ENCODE data around the gene AMH. TPM values are rescaled to one million over a fixed set of nuclear protein-coding genes. Genes with fewer than 3 reads are reported as not detected.

AMH gene
- total and polyA plus RNA-seq, 2 of the 13 experiments (the other 11 are each of a cell fraction or from before 2014, with no cell fraction given), result 0.03 to 0.18 TPM

DNA sequence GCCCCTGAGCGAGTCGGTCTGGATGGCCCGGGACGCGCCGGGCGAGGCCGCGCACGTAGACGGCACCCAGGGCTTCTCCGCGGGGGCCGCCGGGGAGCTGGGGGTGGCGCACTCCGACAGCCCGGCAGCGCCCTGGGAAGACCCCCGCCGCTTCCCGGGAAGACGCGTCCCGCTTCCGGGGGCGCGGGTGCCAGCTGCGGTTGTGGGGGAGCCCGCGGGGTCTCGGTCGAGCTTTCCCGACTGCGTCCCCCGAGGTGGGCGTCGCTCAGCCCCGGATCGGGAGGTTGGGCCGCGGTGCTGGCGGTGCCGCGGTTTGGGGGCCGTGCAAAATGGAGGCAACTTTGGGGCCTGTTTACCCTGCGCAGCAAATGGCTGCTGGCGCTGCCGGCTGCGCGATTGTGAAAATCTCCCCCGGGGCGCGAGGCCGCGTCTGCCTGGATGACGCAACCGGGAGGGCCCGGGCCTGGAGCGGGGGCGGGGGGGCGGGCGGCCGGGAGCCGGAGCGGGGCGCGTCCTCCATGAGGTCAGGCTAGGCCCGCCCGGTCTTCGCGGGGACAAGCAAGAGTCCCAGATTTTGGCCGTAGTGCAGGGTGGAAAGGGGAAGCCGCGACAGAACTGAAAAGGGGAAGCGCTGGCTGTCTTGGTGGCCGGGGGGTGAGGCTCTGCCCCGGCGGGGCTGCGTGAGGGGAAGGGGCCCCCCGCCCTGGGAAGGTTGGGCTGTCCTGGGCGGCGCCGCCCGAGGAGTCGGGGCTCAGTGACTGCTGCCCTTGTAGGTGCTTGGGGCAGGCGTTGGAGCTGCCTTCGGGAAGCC is 21.5 kb downstream of the AMH start (continued):
- TF ChIP-seq, protein P1, sequence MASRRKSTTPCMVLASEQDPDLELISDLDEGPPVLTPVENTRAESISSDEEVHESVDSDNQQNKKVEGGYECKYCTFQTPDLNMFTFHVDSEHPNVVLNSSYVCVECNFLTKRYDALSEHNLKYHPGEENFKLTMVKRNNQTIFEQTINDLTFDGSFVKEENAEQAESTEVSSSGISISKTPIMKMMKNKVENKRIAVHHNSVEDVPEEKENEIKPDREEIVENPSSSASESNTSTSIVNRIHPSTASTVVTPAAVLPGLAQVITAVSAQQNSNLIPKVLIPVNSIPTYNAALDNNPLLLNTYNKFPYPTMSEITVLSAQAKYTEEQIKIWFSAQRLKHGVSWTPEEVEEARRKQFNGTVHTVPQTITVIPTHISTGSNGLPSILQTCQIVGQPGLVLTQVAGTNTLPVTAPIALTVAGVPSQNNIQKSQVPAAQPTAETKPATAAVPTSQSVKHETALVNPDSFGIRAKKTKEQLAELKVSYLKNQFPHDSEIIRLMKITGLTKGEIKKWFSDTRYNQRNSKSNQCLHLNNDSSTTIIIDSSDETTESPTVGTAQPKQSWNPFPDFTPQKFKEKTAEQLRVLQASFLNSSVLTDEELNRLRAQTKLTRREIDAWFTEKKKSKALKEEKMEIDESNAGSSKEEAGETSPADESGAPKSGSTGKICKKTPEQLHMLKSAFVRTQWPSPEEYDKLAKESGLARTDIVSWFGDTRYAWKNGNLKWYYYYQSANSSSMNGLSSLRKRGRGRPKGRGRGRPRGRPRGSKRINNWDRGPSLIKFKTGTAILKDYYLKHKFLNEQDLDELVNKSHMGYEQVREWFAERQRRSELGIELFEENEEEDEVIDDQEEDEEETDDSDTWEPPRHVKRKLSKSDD (CRISPR knock-in tag; IDR thresholded peaks at IDR 0.05; ENCODE audit: low read depth), result 0 out of 2 replicates have a peak, but pooled peaks have one; percentile 24
- TF ChIP-seq ZNF777 (CRISPR knock-in tag; IDR thresholded peaks at IDR 0.05), result 0 out of 2 replicates have a peak, but pooled peaks have one; percentile 15
- TF ChIP-seq KLF11 (CRISPR knock-in tag; IDR thresholded peaks at IDR 0.05), result no peak
- TF ChIP-seq SRSF1 (optimal IDR thresholded peaks at IDR 0.05; ENCODE audit: low read depth, low read length), result no peak
- no peak for TF ChIP-seq ATF7 (IDR thresholded peaks at IDR 0.05)
- 0 out of 2 replicates have a peak, but pooled peaks have one; percentile 23 for TF ChIP-seq ATF7 (CRISPR knock-in tag; IDR thresholded peaks at IDR 0.05)
- TF ChIP-seq, protein P2, sequence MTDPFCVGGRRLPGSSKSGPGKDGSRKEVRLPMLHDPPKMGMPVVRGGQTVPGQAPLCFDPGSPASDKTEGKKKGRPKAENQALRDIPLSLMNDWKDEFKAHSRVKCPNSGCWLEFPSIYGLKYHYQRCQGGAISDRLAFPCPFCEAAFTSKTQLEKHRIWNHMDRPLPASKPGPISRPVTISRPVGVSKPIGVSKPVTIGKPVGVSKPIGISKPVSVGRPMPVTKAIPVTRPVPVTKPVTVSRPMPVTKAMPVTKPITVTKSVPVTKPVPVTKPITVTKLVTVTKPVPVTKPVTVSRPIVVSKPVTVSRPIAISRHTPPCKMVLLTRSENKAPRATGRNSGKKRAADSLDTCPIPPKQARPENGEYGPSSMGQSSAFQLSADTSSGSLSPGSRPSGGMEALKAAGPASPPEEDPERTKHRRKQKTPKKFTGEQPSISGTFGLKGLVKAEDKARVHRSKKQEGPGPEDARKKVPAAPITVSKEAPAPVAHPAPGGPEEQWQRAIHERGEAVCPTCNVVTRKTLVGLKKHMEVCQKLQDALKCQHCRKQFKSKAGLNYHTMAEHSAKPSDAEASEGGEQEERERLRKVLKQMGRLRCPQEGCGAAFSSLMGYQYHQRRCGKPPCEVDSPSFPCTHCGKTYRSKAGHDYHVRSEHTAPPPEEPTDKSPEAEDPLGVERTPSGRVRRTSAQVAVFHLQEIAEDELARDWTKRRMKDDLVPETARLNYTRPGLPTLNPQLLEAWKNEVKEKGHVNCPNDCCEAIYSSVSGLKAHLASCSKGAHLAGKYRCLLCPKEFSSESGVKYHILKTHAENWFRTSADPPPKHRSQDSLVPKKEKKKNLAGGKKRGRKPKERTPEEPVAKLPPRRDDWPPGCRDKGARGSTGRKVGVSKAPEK (CRISPR knock-in tag; IDR thresholded peaks at IDR 0.05; ENCODE audit: borderline replicate concordance), result no peak
- TF ChIP-seq, protein P3, sequence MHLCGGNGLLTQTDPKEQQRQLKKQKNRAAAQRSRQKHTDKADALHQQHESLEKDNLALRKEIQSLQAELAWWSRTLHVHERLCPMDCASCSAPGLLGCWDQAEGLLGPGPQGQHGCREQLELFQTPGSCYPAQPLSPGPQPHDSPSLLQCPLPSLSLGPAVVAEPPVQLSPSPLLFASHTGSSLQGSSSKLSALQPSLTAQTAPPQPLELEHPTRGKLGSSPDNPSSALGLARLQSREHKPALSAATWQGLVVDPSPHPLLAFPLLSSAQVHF (CRISPR knock-in tag; IDR thresholded peaks at IDR 0.05), result no peak
- TF ChIP-seq TGIF2 (CRISPR knock-in tag; IDR thresholded peaks at IDR 0.05), result no peak
- TF ChIP-seq, protein P4, sequence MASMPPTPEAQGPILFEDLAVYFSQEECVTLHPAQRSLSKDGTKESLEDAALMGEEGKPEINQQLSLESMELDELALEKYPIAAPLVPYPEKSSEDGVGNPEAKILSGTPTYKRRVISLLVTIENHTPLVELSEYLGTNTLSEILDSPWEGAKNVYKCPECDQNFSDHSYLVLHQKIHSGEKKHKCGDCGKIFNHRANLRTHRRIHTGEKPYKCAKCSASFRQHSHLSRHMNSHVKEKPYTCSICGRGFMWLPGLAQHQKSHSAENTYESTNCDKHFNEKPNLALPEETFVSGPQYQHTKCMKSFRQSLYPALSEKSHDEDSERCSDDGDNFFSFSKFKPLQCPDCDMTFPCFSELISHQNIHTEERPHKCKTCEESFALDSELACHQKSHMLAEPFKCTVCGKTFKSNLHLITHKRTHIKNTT (CRISPR knock-in tag; IDR thresholded peaks at IDR 0.05), result no peak
- TF ChIP-seq, protein P5, sequence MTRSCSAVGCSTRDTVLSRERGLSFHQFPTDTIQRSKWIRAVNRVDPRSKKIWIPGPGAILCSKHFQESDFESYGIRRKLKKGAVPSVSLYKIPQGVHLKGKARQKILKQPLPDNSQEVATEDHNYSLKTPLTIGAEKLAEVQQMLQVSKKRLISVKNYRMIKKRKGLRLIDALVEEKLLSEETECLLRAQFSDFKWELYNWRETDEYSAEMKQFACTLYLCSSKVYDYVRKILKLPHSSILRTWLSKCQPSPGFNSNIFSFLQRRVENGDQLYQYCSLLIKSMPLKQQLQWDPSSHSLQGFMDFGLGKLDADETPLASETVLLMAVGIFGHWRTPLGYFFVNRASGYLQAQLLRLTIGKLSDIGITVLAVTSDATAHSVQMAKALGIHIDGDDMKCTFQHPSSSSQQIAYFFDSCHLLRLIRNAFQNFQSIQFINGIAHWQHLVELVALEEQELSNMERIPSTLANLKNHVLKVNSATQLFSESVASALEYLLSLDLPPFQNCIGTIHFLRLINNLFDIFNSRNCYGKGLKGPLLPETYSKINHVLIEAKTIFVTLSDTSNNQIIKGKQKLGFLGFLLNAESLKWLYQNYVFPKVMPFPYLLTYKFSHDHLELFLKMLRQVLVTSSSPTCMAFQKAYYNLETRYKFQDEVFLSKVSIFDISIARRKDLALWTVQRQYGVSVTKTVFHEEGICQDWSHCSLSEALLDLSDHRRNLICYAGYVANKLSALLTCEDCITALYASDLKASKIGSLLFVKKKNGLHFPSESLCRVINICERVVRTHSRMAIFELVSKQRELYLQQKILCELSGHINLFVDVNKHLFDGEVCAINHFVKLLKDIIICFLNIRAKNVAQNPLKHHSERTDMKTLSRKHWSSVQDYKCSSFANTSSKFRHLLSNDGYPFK (CRISPR knock-in tag; IDR thresholded peaks at IDR 0.05; ENCODE audit: borderline replicate concordance), result no peak
- no peak for TF ChIP-seq SCMH1 (CRISPR knock-in tag; IDR thresholded peaks at IDR 0.05; ENCODE audit: borderline replicate concordance)
- TF ChIP-seq SP2 (CRISPR knock-in tag; IDR thresholded peaks at IDR 0.05), result no peak
- TF ChIP-seq ZBTB8A (CRISPR knock-in tag; IDR thresholded peaks at IDR 0.05; ENCODE audit: borderline replicate concordance, low read depth), result no peak
- TF ChIP-seq POLR2G (IDR thresholded peaks at IDR 0.05; ENCODE audit: low read depth, low read length), result no peak
- no peak for TF ChIP-seq CBX2 (IDR thresholded peaks at IDR 0.05; ENCODE audit: low read depth, low read length)
- no peak for TF ChIP-seq CBX2 (CRISPR knock-in tag; IDR thresholded peaks at IDR 0.05; ENCODE audit: low read depth)

All from HepG2 (cell line).